ENCODE data around the gene HNRNPUL2. TPM values are rescaled to one million over a fixed set of nuclear protein-coding genes. Genes with fewer than 3 reads are reported as not detected.
A peak's percentile ranks its signal among the peaks of the same experiment; 100 is the strongest.

The HNRNPUL2 gene
- total and polyA plus RNA-seq, 2 of the 4 experiments (the other 2 are of a cell fraction), result 3.9 to 30.2 TPM

DNA sequence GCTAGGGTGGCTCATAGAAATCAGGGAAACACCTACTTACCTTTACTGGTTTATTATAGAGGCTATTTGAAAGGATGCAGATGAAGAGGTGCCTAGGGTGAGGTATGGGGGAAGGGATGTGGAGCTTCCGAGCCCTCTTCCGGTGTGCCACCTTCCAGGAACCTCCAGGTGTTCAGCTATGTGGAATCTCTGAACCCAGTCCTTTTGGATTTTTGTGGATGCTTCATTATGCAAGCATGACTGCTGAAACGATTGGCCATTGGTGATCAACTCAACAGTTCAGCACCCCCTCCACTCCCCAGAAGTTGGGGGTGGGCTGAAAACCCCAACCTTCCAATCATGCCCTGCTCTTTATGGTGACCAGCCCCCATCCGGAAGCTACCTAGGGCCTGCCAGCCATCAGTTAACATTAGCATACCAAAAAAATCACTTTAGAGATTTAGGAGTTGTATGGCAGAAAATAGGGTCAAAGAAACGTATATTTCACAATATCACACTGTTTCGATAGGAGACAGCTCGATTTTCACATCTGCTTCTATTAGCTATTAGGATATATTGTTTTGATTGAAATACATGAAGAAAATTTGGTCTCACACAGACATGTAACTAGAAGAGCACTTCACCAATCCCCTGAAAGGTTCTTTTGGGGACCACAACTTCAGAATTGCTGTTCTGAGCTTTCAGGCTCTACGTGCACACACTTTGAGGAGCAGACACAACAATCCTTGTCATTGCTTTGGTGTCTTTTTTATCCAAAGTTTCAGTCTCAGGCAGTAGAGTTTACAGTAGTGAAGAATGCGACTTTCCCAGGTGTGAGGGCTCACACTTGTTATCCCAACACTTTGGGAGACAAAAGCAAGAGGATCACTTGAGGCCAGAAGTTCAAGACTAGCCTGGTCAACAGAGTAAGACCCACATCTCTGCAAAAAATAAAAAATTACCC is 30.9 kb upstream of the HNRNPUL2 start:
- H4K5ac ChIP-seq (ENCODE audit: low read depth, low read length), result no peak overlapping the region
- H2AK9ac ChIP-seq (replicated peaks; ENCODE audit: low read depth, low read length, poor library complexity), result no peak overlapping the region
- no peak overlapping the region for H4K8ac ChIP-seq (ENCODE audit: low read depth in 2 of 2, low read length in 2 of 2)
- peak overlapping the region; percentile 53 for H2AFZ ChIP-seq (replicated peaks; ENCODE audit: low read length, poor library complexity)
- H3K9me1 ChIP-seq (ENCODE audit: insufficient read depth, low read length), result peaks cover 4% of the 10 kb centered on the region; the same call in 1 of the 2 replicates
- ATAC-seq (ENCODE audit: low read depth), result no peak
- H2BK20ac ChIP-seq (ENCODE audit: low read depth, low read length), result no peak overlapping the region
- no peak overlapping the region for H3K23ac ChIP-seq (ENCODE audit: low read depth, low read length)
- H3K4me1 ChIP-seq (ENCODE audit: control insufficient read depth, insufficient read depth, low read length), result peaks cover 4% of the 10 kb centered on the region
- TF ChIP-seq CEBPB (IDR thresholded peaks at IDR 0.05; ENCODE audit: low read depth, low read length) (peak; percentile 57), SMC3 (IDR thresholded peaks at IDR 0.05; ENCODE audit: low read depth, low read length) (no peak)
- H3K27ac ChIP-seq (ENCODE audit: insufficient read depth, low read length), result no peak overlapping the region
- no peak overlapping the region for H2BK15ac ChIP-seq (ENCODE audit: low read depth, low read length)
- no peaks in the 10 kb centered on the region for H3K9me3 ChIP-seq (ENCODE audit: control insufficient read depth, insufficient read depth, low read length)
- H4K20me1 ChIP-seq (ENCODE audit: insufficient read depth, low read length), result no peaks in the 10 kb centered on the region
- peaks cover 4% of the 10 kb centered on the region; the same call in 1 of the 2 replicates for H3K36me3 ChIP-seq (ENCODE audit: control insufficient read depth, insufficient read depth, low read length)
- CTCF ChIA-PET, result no interaction called here
- H2BK5ac ChIP-seq (ENCODE audit: low read depth, low read length, poor library complexity, severe bottlenecking), result no peak overlapping the region
- H3K4me3 ChIP-seq (ENCODE audit: insufficient read depth, low read depth, low read length), result no peak overlapping the region
- no peak overlapping the region for H2AK5ac ChIP-seq (ENCODE audit: low read depth, low read length)
- no peak for DNase-seq
- H4K91ac ChIP-seq (ENCODE audit: insufficient read depth, low read depth, low read length), result no peak overlapping the region
- H3K14ac ChIP-seq (replicated peaks; ENCODE audit: low read depth, low read length), result no peak overlapping the region
- H3K4me2 ChIP-seq (ENCODE audit: low read depth, low read length), result no peak overlapping the region
- POLR2A ChIA-PET (ENCODE audit: unreplicated experiment), result no interaction called here
- dilution Hi-C loops (cut with HindIII; ENCODE audit: low sequenced_read_pairs, unreplicated experiment) (no loop called here), in situ Hi-C loops (cut with MboI; ENCODE audit: low sequenced_read_pairs) (no loop called here), intact Hi-C loops (cut with micrococcal nuclease) (no loop called here)
- H3K18ac ChIP-seq (ENCODE audit: low read depth, low read length), result no peak overlapping the region
- 80% methylated on average over 1 of the region's 9 CpGs; no CpG with 5 or more reads in 1 of the 2 experiments for whole genome bisulfite sequencing, 2 experiments (ENCODE audit: extremely low coverage in 2 of 2, insufficient read length in 1 of 2)
- H2BK120ac ChIP-seq (ENCODE audit: low read depth, low read length), result no peak overlapping the region
- H3K79me1 ChIP-seq (ENCODE audit: low read depth in 1 of 2, low read length in 2 of 2), result peaks cover 20 to 25% of the 10 kb centered on the region in 2 experiments
- no peak overlapping the region for H3K9ac ChIP-seq (ENCODE audit: low read depth, low read length)
- no TSS peak for BruUV-seq (replicated peaks)
- H3K56ac ChIP-seq (ENCODE audit: extremely low read depth, insufficient read depth, low read length), result no peak overlapping the region
- no peaks in the 10 kb centered on the region for H3K27me3 ChIP-seq (ENCODE audit: control insufficient read depth, insufficient read depth, low read length)
- no peak overlapping the region for H3K4ac ChIP-seq (ENCODE audit: low read depth, low read length)

Measured in IMR-90 (cell line).